SK-N-SH (cell line): ENCODE results near the gene GSTO2.

ENCODE experiments used
- CHD2 ChIP-seq: fragments of 150-350 bp; IDR thresholded peaks from 2 replicates; pipeline ENCODE4 v1.6.1; 2018; ENCODE audit warnings: low read length; ENCODE audit not compliant: partially characterized antibody
- CTCF ChIP-seq: fragments of 200-600 bp; sonication (generic); IDR thresholded peaks from 2 replicates; pipeline ENCODE4 v1.6.1; 2017; ENCODE audit warnings: antibody characterized with exemption, mild to moderate bottlenecking, moderate library complexity
- FOXM1 ChIP-seq: IDR thresholded peaks from 2 replicates; pipeline ENCODE4 v1.4.0; 2012; ENCODE audit warnings: low read depth, mild to moderate bottlenecking
- IRF3 ChIP-seq: fragments of 150-350 bp; IDR thresholded peaks from 2 replicates; pipeline ENCODE4 v1.6.1; 2016; ENCODE audit warnings: mild to moderate bottlenecking, low read depth, low read length
- JUND ChIP-seq: IDR thresholded peaks from 2 replicates; pipeline ENCODE4 v1.4.0; 2012
- NRF1 ChIP-seq: IDR thresholded peaks from 2 replicates; pipeline ENCODE4 v1.6.1; 2012; ENCODE audit warnings: low read depth, mild to moderate bottlenecking, low read length
- POLR2AphosphoS5 ChIP-seq: IDR thresholded peaks from 2 replicates; pipeline ENCODE4 v1.6.1; 2012; ENCODE audit warnings: low read depth, low read length
- RCOR1 ChIP-seq: fragments of 150-350 bp; IDR thresholded peaks from 2 replicates; pipeline ENCODE4 v1.6.1; 2017; ENCODE audit warnings: antibody characterized with exemption, low read length
- RFX5 ChIP-seq: IDR thresholded peaks from 2 replicates; pipeline ENCODE4 v1.6.1; 2012; ENCODE audit warnings: mild to moderate bottlenecking, improper control_type of control experiment, low read length
- RXRA ChIP-seq: IDR thresholded peaks from 2 replicates; pipeline ENCODE4 v1.4.0; 2012; ENCODE audit warnings: low read depth, mild to moderate bottlenecking, borderline replicate concordance
- SIN3A ChIP-seq: IDR thresholded peaks from 2 replicates; pipeline ENCODE4 v1.6.1; 2012; ENCODE audit warnings: low read depth, mild to moderate bottlenecking, low read length, moderate library complexity, borderline replicate concordance
- TAF1 ChIP-seq: IDR thresholded peaks from 2 replicates; pipeline ENCODE4 v1.6.1; 2012; ENCODE audit warnings: low read depth, mild to moderate bottlenecking, low read length, moderate library complexity, borderline replicate concordance
- TF ChIP-seq, protein P1 (sequence below): IDR thresholded peaks from 2 replicates; pipeline ENCODE4 v1.4.0; 2012; ENCODE audit warnings: low read depth, borderline replicate concordance

DNA sequence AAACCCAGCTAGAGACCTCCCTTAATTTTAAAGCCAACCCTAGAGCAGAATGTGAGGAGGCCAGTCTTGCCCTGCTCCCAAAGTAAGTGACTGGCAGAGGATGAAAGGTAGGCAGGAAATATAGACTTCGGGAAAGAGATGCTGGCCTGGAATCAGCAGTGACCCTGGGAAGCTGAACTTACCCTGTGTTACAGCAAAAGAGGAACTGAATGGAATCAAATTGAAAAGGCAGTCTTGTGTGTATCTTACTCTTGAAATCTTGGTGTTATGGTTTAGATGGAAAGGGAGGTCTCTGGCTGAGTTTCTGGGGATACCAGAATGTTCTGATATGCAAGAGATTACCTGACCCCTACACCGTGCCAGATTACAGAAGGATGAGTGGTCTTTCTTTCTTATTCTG is 28.9 kb upstream of the GSTO2 start:
- TF ChIP-seq RCOR1, result no peak
- TF ChIP-seq CTCF, result no peak
- TF ChIP-seq RXRA, result no peak
- no peak for TF ChIP-seq IRF3
- no peak for TF ChIP-seq TAF1
- TF ChIP-seq FOXM1, result no peak
- TF ChIP-seq JUND, result no peak
- no peak for TF ChIP-seq NRF1
- TF ChIP-seq, protein P1, sequence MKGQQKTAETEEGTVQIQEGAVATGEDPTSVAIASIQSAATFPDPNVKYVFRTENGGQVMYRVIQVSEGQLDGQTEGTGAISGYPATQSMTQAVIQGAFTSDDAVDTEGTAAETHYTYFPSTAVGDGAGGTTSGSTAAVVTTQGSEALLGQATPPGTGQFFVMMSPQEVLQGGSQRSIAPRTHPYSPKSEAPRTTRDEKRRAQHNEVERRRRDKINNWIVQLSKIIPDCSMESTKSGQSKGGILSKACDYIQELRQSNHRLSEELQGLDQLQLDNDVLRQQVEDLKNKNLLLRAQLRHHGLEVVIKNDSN, result no peak
- TF ChIP-seq RFX5, result no peak
- TF ChIP-seq SIN3A, result no peak
- no peak for TF ChIP-seq CHD2
- TF ChIP-seq POLR2AphosphoS5, result no peak
